ENCODE measurements around the gene TRPV2. TPM values are rescaled to one million over a fixed set of nuclear protein-coding genes. Genes with fewer than 3 reads are reported as not detected.

The TRPV2 gene
- total and polyA plus RNA-seq, 9 of the 15 experiments (the other 6 are each of a cell fraction or from before 2014, with no cell fraction given), result 10.0 to 97.5 (median 30.3) TPM

DNA sequence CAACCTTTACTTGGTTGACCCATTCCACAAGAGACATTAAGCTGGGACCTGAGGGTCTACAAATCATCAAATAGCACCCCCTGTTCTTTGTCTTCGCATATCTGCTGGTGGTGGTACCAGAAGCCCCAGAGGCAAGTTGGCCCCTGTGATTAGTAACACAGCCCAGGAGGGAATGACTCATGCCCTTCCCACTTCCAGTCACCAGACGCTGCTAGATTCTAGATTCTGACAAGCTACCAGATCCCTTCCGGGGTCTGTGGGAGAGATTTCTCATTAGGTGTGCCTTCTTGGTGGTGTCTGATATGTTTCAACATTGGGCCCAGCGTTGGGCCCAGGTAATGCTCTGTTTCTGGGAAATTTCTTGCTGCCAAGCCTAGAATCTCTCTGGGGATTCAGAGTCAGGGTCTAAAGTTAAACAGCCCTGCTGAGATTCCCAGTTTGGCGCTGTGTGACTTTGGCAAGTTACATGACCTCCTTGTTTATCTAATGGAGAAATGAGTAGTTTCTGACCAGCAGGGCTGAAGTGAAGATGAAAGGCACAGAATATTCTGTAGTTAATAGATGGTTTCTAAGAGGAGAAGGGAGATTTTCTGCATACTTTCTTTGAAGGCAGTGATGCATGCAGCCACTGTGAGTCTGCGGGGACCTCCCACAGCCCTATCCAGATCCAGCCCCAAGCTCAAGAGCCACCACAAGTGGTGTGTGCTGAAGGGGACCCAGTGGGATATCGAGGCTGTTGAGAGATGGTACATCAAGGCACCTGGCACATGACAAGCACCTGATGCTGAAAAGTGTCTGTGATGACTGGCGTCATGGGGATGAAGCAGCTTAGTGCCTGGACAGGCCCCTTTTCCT is 3.9 kb downstream of the TRPV2 start (continued):
- TF ChIP-seq, protein P1, sequence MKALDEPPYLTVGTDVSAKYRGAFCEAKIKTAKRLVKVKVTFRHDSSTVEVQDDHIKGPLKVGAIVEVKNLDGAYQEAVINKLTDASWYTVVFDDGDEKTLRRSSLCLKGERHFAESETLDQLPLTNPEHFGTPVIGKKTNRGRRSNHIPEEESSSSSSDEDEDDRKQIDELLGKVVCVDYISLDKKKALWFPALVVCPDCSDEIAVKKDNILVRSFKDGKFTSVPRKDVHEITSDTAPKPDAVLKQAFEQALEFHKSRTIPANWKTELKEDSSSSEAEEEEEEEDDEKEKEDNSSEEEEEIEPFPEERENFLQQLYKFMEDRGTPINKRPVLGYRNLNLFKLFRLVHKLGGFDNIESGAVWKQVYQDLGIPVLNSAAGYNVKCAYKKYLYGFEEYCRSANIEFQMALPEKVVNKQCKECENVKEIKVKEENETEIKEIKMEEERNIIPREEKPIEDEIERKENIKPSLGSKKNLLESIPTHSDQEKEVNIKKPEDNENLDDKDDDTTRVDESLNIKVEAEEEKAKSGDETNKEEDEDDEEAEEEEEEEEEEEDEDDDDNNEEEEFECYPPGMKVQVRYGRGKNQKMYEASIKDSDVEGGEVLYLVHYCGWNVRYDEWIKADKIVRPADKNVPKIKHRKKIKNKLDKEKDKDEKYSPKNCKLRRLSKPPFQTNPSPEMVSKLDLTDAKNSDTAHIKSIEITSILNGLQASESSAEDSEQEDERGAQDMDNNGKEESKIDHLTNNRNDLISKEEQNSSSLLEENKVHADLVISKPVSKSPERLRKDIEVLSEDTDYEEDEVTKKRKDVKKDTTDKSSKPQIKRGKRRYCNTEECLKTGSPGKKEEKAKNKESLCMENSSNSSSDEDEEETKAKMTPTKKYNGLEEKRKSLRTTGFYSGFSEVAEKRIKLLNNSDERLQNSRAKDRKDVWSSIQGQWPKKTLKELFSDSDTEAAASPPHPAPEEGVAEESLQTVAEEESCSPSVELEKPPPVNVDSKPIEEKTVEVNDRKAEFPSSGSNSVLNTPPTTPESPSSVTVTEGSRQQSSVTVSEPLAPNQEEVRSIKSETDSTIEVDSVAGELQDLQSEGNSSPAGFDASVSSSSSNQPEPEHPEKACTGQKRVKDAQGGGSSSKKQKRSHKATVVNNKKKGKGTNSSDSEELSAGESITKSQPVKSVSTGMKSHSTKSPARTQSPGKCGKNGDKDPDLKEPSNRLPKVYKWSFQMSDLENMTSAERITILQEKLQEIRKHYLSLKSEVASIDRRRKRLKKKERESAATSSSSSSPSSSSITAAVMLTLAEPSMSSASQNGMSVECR (CRISPR knock-in tag; IDR thresholded peaks at IDR 0.05), result no peak
- TF ChIP-seq BRD9 (IDR thresholded peaks at IDR 0.05; ENCODE audit: low read depth, partially characterized antibody) (peak; percentile 45), SMARCE1 (IDR thresholded peaks at IDR 0.05) (peak; percentile 93), CC2D1A (IDR thresholded peaks at IDR 0.05) (peak; percentile 97), ZNF134 (CRISPR knock-in tag; conservative IDR thresholded peaks at IDR 0.05) (no peak), MEF2A (IDR thresholded peaks at IDR 0.05; ENCODE audit: control insufficient read depth, low read depth, low read length) (no peak), ZNF121 (CRISPR knock-in tag; conservative IDR thresholded peaks at IDR 0.05) (no peak), RFX1 (IDR thresholded peaks at IDR 0.05) (no peak), DEAF1 (CRISPR knock-in tag; IDR thresholded peaks at IDR 0.05) (0 out of 2 replicates have a peak, but pooled peaks have one; percentile 21)
- TF ChIP-seq, protein P2, sequence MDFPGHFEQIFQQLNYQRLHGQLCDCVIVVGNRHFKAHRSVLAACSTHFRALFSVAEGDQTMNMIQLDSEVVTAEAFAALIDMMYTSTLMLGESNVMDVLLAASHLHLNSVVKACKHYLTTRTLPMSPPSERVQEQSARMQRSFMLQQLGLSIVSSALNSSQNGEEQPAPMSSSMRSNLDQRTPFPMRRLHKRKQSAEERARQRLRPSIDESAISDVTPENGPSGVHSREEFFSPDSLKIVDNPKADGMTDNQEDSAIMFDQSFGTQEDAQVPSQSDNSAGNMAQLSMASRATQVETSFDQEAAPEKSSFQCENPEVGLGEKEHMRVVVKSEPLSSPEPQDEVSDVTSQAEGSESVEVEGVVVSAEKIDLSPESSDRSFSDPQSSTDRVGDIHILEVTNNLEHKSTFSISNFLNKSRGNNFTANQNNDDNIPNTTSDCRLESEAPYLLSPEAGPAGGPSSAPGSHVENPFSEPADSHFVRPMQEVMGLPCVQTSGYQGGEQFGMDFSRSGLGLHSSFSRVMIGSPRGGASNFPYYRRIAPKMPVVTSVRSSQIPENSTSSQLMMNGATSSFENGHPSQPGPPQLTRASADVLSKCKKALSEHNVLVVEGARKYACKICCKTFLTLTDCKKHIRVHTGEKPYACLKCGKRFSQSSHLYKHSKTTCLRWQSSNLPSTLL (IDR thresholded peaks at IDR 0.05), result peak; percentile 95
- TF ChIP-seq, protein P3, sequence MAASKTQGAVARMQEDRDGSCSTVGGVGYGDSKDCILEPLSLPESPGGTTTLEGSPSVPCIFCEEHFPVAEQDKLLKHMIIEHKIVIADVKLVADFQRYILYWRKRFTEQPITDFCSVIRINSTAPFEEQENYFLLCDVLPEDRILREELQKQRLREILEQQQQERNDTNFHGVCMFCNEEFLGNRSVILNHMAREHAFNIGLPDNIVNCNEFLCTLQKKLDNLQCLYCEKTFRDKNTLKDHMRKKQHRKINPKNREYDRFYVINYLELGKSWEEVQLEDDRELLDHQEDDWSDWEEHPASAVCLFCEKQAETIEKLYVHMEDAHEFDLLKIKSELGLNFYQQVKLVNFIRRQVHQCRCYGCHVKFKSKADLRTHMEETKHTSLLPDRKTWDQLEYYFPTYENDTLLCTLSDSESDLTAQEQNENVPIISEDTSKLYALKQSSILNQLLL (CRISPR knock-in tag; IDR thresholded peaks at IDR 0.05; ENCODE audit: borderline replicate concordance), result no peak
